Mesenchymal stem cell (in vitro differentiated cells and primary cell): Measurements from ENCODE around the gene VBP1.

Experiments used
- DNase-seq: peaks from one replicate; pipeline ENCODE4 v3.0.0-alpha.2; 2013
- H2AFZ ChIP-seq: one replicate; pipeline ENCODE4 v1.6.1; 2013; ENCODE audit warnings: low read depth, mild to moderate bottlenecking, control low read depth, inconsistent platforms, low read length, moderate library complexity
- H2AK5ac ChIP-seq: 2 replicates; pipeline ENCODE4 v1.6.1; 2013; ENCODE audit warnings: low read length, moderate library complexity, mild to moderate bottlenecking, inconsistent platforms; ENCODE audit not compliant: severe bottlenecking
- H2BK120ac ChIP-seq: one replicate; pipeline ENCODE4 v1.6.1; 2013; ENCODE audit warnings: low read depth, mild to moderate bottlenecking, inconsistent platforms, low read length, moderate library complexity
- H2BK12ac ChIP-seq, 2 experiments: one replicate each; pipeline ENCODE4 v1.6.1; 2013; ENCODE audit warnings: inconsistent platforms in 2 of 2, low read length in 2 of 2, mild to moderate bottlenecking in 2 of 2, moderate library complexity in 2 of 2, control low read depth in 1 of 2
- H2BK15ac ChIP-seq: one replicate; pipeline ENCODE4 v1.6.1; 2013; ENCODE audit warnings: mild to moderate bottlenecking, low read depth, inconsistent platforms; ENCODE audit not compliant: poor library complexity, severe bottlenecking
- H2BK5ac ChIP-seq: 2 replicates; pipeline ENCODE4 v1.6.1; 2013; ENCODE audit warnings: low read depth, mild to moderate bottlenecking, low read length, control low read depth, inconsistent platforms; ENCODE audit not compliant: poor library complexity, severe bottlenecking
- H3K14ac ChIP-seq, 2 experiments: one replicate each; pipeline ENCODE4 v1.6.1; 2013; ENCODE audit warnings: inconsistent platforms in 2 of 2, low read length in 2 of 2, control low read depth in 1 of 2, mild to moderate bottlenecking in 1 of 2, moderate library complexity in 1 of 2
- H3K18ac ChIP-seq, 2 experiments: one replicate each; pipeline ENCODE4 v1.6.1; 2013; ENCODE audit warnings: inconsistent platforms in 2 of 2, low read length in 2 of 2, control low read depth in 1 of 2, low read depth in 1 of 2, mild to moderate bottlenecking in 1 of 2
- H3K23ac ChIP-seq, 2 experiments: one replicate each; pipeline ENCODE4 v1.6.1; 2013; ENCODE audit warnings: inconsistent platforms in 2 of 2, low read length in 2 of 2, mild to moderate bottlenecking in 2 of 2, moderate library complexity in 2 of 2, control low read depth in 1 of 2
- H3K27ac ChIP-seq: 2 replicates; pipeline ENCODE4 v1.5.1; 2013; ENCODE audit warnings: mild to moderate bottlenecking, moderate library complexity, low read length, control low read depth, inconsistent platforms; ENCODE audit not compliant: poor library complexity, severe bottlenecking
- H3K27me3 ChIP-seq, 2 experiments: 2 replicates each; pipeline versions ENCODE4 v1.6.1 to v1.7.0; 2013; ENCODE audit warnings: low read length in 2 of 2, mild to moderate bottlenecking in 2 of 2, moderate library complexity in 2 of 2, control low read depth in 1 of 2, inconsistent platforms in 1 of 2; ENCODE audit not compliant: control insufficient read depth in 1 of 2, insufficient read depth in 1 of 2
- H3K36me3 ChIP-seq, 2 experiments: 2 replicates each; pipeline versions ENCODE4 v1.6.1 to v1.7.0; 2013; ENCODE audit warnings: low read length in 2 of 2, control low read depth in 1 of 2, inconsistent platforms in 1 of 2, low read depth in 1 of 2, mild to moderate bottlenecking in 1 of 2; ENCODE audit not compliant: insufficient read depth in 2 of 2, control insufficient read depth in 1 of 2
- H3K4ac ChIP-seq, 2 experiments: one replicate each; pipeline ENCODE4 v1.6.1; 2013; ENCODE audit warnings: inconsistent platforms in 2 of 2, low read length in 2 of 2, mild to moderate bottlenecking in 2 of 2, moderate library complexity in 2 of 2, control low read depth in 1 of 2, low read depth in 1 of 2
- H3K4me1 ChIP-seq: 2 replicates; pipeline ENCODE4 v1.6.1; 2013; ENCODE audit warnings: low read depth, low read length, control low read depth; ENCODE audit not compliant: control insufficient read depth, insufficient read depth
- H3K4me2 ChIP-seq: 2 replicates; pipeline ENCODE4 v1.6.1; 2013; ENCODE audit warnings: low read length, mild to moderate bottlenecking, inconsistent platforms; ENCODE audit not compliant: poor library complexity, severe bottlenecking
- H3K4me3 ChIP-seq, 2 experiments: 2 replicates each; pipeline versions ENCODE4 v1.5.1 to v1.7.0; 2013; ENCODE audit warnings: low read length in 2 of 2, mild to moderate bottlenecking in 2 of 2, control low read depth in 1 of 2, low read depth in 1 of 2; ENCODE audit not compliant: insufficient read depth in 1 of 2
- H3K79me1 ChIP-seq: replicated peaks from 2 replicates; pipeline ENCODE4 v1.6.1; 2013; ENCODE audit warnings: mild to moderate bottlenecking, control low read depth, low read length, inconsistent platforms; ENCODE audit not compliant: poor library complexity, severe bottlenecking
- H3K9ac ChIP-seq: 2 replicates; pipeline ENCODE4 v1.7.0; 2013; ENCODE audit warnings: mild to moderate bottlenecking, low read length, moderate library complexity
- H3K9me3 ChIP-seq: 2 replicates; pipeline ENCODE4 v1.7.0; 2013; ENCODE audit warnings: mild to moderate bottlenecking, low read length; ENCODE audit not compliant: control insufficient read depth
- H4K8ac ChIP-seq: one replicate; pipeline ENCODE4 v1.6.1; 2013; ENCODE audit warnings: inconsistent platforms, mild to moderate bottlenecking, low read length, moderate library complexity
- H4K91ac ChIP-seq: one replicate; pipeline ENCODE4 v1.6.1; 2013; ENCODE audit warnings: mild to moderate bottlenecking, low read length, inconsistent platforms
- WGBS: methylation state at CpG from one replicate; pipeline ENCODE4 v1.1.7; 2013; ENCODE audit warnings: mixed read lengths; 5-methylcytosine and 5-hydroxymethylcytosine counted together

The VBP1 gene

DNA sequence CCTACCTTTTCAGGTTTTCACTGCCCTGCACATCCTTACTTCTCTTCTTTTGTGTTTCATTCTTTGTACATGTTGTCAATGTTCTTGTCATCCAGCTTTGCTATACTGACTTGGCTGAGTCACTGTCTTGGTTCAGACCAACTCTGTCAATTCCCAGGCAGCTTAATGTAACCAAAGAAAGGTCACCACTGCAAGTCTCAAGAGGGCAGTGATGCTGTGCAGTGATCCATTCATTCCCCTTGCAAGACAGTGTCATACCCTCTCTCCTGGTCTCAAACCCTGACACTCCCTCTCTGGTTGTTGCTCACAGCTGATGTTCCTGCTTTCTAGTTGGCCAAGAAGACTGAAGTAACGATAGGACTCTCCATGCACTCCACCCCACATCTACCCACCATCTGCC, 30.5 kb downstream of the VBP1 start:
- H2BK120ac ChIP-seq: no peak overlapping the region
- peak; percentile 1 for DNase-seq
- H3K27ac ChIP-seq: no peak overlapping the region
- peaks cover 7% of the 10 kb centered on the region for H3K9me3 ChIP-seq
- no peak overlapping the region for H2AK5ac ChIP-seq
- no peak overlapping the region for H3K4me2 ChIP-seq
- no peaks in the 10 kb centered on the region for H3K79me1 ChIP-seq
- no peak overlapping the region for H2AFZ ChIP-seq
- H3K23ac ChIP-seq: no peak overlapping the region
- no peak overlapping the region for H2BK15ac ChIP-seq
- WGBS: 100% methylated on average over 1 of the region's 1 CpG
- H3K27me3 ChIP-seq: no peaks in the 10 kb centered on the region
- H3K36me3 ChIP-seq: no peaks in the 10 kb centered on the region
- H4K8ac ChIP-seq: no peak overlapping the region
- H4K91ac ChIP-seq: no peak overlapping the region
- no peak overlapping the region for H3K9ac ChIP-seq
- H2BK5ac ChIP-seq: no peak overlapping the region
- no peak overlapping the region for H3K4me3 ChIP-seq
- no peak overlapping the region for H2BK12ac ChIP-seq
- H3K4me1 ChIP-seq: no peaks in the 10 kb centered on the region
- no peak overlapping the region for H3K14ac ChIP-seq
- H3K18ac ChIP-seq: no peak overlapping the region
- H3K4ac ChIP-seq: no peak overlapping the region

DNA sequence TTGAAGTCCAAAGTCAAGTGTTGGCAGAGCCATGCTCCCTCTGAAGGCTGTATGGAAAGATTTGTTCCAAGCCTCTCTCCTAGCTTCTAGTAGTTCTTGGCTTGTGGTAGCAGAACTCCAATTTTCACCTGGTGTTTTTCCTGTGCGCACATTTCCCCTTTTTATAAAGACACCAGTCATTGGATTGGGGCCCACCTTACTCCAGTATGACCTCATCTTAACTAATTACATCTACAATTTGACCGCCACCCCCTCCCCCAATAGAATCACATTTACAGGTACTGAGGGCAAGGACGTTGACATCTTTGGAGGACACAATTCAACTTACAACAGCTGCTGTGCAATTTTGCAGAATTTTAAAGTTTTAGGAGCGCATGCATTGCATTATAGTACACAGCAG, 31.2 kb downstream of the VBP1 start:
- Histone ChIP-seq H2BK15ac (no peak overlapping the region), H2AFZ (no peak overlapping the region), H3K4ac (no peak overlapping the region), H2AK5ac (no peak overlapping the region), H3K9ac (no peak overlapping the region), H3K27ac (no peak overlapping the region), H3K18ac (no peak overlapping the region), H3K9me3 (peaks cover 9% of the 10 kb centered on the region), H3K14ac (no peak overlapping the region), H3K4me1 (no peaks in the 10 kb centered on the region), H2BK5ac (no peak overlapping the region), H3K4me2 (no peak overlapping the region), H3K4me3 (no peak overlapping the region), H3K23ac (no peak overlapping the region), H4K8ac (no peak overlapping the region), H2BK12ac (no peak overlapping the region), H3K36me3 (no peaks in the 10 kb centered on the region), H4K91ac (no peak overlapping the region), H3K27me3 (no peaks in the 10 kb centered on the region), H2BK120ac (no peak overlapping the region), H3K79me1 (no peaks in the 10 kb centered on the region)
- WGBS: 94% methylated on average over 4 of the region's 4 CpGs
- DNase-seq: no peak

DNA sequence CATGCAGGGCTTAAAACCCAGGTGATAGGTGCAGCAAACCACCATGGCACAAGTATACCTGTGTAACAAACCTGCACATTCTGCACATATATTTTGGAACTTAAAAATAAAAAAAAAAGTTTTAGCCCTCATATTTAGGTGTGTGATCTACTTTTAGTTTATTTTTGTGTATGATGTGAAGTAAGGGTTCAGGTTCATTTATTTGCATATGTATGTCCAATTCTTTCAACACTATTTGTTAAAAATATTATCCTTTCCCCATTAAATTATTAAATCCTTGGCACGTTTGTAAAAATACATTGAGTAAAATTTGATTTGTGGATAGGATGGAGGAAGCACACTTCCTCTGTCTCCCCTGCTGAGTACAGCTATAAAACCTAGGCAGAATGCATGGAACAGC, 35.1 kb downstream of the VBP1 start:
- Histone ChIP-seq H3K4ac (no peak overlapping the region), H3K9me3 (peaks cover 5% of the 10 kb centered on the region), H2AK5ac (no peak overlapping the region), H3K23ac (no peak overlapping the region), H3K9ac (no peak overlapping the region), H4K8ac (no peak overlapping the region), H2BK12ac (no peak overlapping the region), H3K27ac (no peak overlapping the region), H2BK5ac (no peak overlapping the region), H3K4me1 (no peaks in the 10 kb centered on the region), H3K14ac (no peak overlapping the region), H3K36me3 (no peaks in the 10 kb centered on the region), H4K91ac (no peak overlapping the region), H2AFZ (no peak overlapping the region), H3K79me1 (no peaks in the 10 kb centered on the region), H3K18ac (no peak overlapping the region), H2BK120ac (no peak overlapping the region), H2BK15ac (no peak overlapping the region), H3K4me3 (no peak overlapping the region), H3K4me2 (no peak overlapping the region), H3K27me3 (no peaks in the 10 kb centered on the region)
- no CpG with 5 or more reads among the region's 1 CpG for WGBS
- DNase-seq: no peak

DNA sequence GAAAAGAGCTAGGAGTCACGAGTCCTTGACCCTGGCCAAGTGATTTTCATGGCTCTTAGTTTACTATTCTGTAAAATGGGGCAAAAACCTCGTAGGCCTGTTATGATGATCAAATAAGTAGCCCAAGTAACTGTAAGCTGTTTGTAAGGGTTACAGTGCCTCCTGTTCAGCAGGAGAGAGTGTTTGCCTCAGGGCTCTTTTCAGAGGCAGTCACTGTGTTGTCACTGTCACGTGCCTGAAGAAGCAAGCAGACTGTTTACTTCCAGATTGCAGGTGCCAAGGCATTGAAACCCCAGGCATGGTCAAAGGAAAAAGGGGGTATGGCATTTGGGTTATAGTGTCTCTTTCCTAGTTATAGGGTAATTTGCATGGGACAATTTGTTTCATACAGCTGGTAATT, 43.5 kb downstream of the VBP1 start:
- Histone ChIP-seq H3K27ac (no peak overlapping the region), H2BK120ac (no peak overlapping the region), H3K9ac (no peak overlapping the region), H4K91ac (no peak overlapping the region), H4K8ac (no peak overlapping the region), H3K9me3 (no peaks in the 10 kb centered on the region), H2BK12ac (no peak overlapping the region), H3K79me1 (no peaks in the 10 kb centered on the region), H3K36me3 (no peaks in the 10 kb centered on the region), H2AK5ac (no peak overlapping the region), H3K23ac (no peak overlapping the region), H2AFZ (no peak overlapping the region), H3K14ac (no peak overlapping the region), H3K27me3 (peaks cover 0 to 6% of the 10 kb centered on the region in 2 experiments), H3K4ac (no peak overlapping the region), H2BK5ac (no peak overlapping the region), H3K4me2 (no peak overlapping the region), H2BK15ac (no peak overlapping the region), H3K18ac (no peak overlapping the region), H3K4me3 (no peak overlapping the region), H3K4me1 (peaks cover 6% of the 10 kb centered on the region)
- DNase-seq: no peak
- WGBS: 65% methylated on average over 3 of the region's 3 CpGs
